G401 (cell line): ENCODE data around the gene IGF2. TPM values are rescaled to one million over a fixed set of nuclear protein-coding genes. Genes with fewer than 3 reads are reported as not detected.
A peak's percentile ranks its signal among the peaks of the same experiment; 100 is the strongest.

Experiments used
- DNase-seq: peaks from one replicate; pipeline ENCODE4 v3.0.0-alpha.2; 2015; ENCODE audit warnings: low spot score
- in situ Hi-C: cut with HindIII; loops from 2 replicates; pipeline ENCODE4 v1.10.0; 2016; ENCODE audit warnings: low sequenced_read_pairs, mixed read lengths
- total RNA-seq: library from RNA; depleted of rRNA; stranded (reverse); fragments of >200 nt; shearing (Covaris generic); gene quantifications from 2 replicates; pipeline ENCODE4 v1.2.3, GENCODE V29; 2014

Gene IGF2
- total RNA-seq, 1 experiment from 2014 or later, result not detected

DNA sequence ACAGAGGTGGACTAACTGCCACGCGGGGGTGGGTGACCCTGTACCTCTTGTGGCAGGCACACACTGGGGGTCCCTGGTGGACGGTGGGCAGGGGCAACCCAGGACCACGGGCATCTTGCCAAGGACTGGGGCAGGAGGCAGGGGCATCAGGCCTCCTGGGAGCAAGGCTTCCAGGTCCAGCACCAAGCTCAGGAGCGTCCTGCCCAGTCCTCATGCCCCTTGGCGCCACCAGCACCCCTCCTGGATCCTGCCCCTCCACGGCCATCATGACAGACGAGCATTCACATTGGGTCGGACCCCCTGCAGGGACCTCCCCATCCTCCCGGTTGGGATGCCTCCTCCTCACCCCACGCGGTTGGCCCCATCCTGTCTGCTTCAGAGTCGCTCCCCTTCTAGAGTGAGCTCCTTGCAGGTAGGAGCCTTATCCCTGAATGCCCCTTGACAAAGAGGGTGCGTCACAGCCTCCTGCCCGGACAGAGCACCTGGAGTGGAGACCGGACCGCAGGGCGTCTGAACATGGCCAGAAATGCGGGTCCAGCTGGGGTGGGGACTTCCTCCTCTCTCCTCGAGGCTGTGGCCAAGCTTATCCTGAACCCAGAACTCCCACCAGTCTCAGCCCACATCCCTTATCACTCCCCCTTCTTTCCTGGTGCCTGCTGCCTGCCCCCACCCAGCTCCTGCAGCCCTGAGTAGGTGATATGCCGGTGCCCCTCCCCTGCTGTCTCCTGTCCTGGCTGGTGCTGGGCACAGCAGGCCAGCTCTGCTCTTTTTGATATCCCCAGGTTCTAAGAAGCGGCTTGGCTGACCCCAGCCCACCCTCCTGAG is 40.3 kb downstream of the IGF2 start:
- DNase-seq, result no peak
- in situ Hi-C loops, result no loop called here

DNA sequence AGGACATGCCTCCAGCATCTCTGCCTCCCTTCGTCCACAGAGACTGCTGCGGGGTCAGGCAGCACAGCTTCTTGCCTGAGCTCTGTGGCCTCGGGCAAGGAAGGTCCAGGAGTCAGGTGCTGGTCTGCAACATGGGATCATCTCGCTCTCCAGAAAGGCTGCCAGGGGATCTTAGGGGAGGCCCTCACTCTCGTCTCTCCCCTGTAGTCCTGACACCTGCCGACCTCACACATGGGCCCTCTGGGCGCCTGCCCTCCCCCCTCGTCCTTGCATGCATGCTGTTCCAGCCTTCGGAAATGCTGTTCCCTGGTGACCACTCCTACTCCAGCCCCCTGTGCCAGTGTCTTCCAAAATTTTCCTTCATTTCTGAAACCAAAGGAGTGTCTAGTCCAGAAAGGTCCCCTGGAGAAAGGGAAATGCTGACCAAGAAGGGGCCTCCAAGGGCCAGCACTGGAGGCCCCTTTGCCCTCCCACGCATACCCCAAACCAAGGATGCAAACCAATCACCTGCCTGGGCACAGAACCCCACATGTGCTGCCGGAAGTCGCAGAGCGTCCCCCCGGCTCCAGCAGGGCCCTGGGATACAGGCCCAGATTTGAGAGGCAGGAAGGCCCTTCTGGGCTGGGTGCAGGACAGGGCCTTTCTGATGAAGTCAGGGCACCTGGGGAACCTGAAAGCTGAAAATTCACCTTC is 41.0 kb downstream of the IGF2 start:
- DNase-seq, result no peak

DNA sequence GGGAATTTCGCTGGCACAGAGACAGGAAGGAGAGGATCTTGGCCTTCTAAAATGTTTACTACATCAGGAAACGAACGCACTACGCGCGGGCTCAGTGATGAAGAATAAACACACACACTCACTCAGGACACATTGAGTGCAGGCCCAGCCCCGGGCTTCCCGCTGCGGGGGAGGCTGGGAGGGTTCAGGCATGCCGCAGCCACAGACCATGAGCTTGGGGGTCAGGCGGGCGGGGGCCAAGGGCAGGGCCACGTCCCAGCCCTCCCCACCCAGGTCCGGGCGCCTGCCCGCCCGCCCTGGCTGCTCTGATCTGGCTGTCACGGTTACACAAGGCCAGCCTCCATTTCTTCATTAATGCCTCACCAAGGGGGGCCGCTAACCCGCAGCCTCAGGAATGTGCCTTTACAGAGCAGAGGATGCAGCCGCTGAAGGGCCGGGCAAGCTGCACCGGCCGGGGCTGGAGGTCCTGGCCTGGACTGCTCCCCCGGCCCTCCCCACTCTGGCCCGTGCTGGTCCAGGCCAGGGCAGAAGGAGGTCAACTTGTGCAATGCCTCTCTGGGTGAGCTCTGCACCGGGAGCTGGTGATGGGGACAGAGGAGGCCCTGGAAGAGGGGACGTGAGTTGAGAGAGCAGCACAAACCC is 41.7 kb downstream of the IGF2 start:
- no peak for DNase-seq
- in situ Hi-C loops, result no loop called here

More for the DNA sequence above, 41.0 kb downstream of the IGF2 start:
- in situ Hi-C loops, result no loop called here

DNA sequence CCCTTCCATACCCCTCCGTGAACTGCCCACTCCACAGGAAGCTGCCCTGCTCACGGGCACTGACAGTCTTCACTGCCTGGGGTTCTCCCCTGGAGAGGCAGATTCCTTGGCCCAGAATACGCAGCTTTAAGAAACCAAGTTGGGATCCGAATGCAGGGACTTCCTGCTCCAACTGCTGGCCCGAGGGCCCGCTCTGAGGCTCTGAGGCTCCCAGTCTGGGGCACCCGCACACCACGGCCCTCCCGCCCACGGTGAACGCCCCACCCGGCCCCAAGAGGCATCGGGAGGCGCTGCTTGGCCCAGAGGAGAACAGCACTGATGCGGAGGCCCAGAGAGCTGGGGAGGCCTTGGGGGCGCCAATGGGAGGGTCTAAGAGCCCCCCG is 42.3 kb downstream of the IGF2 start:
- in situ Hi-C loops, result no loop called here

DNA sequence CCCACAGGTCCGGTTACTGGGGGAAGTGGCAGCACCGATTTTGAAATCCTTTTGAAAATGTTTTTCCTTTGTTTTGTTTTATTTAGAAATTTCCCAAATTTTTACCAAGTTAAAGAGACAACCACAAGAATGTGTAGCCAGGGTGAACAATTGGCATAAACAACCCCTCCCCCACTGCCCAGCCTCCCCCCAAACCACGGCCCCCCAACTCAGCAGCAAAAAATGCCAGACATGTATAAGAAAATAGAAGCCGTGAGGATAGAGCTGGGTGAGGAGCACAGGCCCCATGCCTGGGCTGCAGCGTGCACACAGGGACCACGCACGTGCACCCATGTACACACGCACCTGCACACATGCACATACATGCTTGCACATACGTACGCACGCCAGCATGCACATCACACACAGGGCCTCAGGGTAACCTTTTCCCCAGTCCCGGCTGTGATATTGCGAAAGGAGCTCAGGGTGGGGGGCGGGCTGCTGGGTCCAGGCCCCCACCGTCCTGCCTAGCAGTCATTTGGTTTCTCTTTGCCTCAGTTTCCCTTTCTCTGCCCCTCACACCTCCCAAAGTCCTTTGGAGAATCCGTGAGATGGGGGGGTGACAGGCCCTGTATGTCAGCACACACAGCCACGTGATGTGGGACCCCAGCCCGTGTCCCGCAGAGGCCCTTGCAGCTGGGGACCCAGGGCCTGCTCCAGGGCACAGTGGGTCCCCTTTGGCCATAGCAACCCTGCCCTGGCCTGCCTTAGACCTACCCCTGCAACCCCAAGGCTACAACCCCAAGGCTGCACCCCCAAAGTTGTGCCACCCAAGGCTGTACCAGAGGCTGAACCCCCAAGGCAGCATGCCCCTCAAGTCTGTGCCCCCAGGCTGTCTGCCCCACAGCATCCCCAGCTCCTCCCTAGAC is 42.9 kb downstream of the IGF2 start:
- no peak for DNase-seq
- in situ Hi-C loops, result no loop called here

More for the DNA sequence above, 42.3 kb downstream of the IGF2 start:
- no peak for DNase-seq

DNA sequence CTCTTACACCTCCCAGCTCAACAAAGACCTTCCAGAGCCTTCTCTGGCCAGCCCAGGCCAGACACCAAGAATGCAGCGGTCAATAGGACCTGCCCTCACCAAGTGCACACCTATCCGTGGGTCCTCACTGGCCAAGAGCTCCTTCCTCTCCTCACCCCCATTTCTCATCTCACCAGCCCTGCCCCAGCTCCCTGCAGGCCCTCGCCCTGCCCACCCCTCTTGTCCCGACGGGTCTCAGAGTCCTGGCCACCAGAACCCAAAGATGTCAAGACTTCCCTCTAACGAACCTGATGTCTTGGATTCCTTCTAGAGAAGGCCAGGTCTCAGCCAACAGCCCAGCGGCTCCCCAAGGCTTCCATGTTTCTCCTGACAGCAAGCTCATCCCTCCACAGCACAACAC is 43.6 kb downstream of the IGF2 start:
- in situ Hi-C loops, result no loop called here
- DNase-seq, result no peak

DNA sequence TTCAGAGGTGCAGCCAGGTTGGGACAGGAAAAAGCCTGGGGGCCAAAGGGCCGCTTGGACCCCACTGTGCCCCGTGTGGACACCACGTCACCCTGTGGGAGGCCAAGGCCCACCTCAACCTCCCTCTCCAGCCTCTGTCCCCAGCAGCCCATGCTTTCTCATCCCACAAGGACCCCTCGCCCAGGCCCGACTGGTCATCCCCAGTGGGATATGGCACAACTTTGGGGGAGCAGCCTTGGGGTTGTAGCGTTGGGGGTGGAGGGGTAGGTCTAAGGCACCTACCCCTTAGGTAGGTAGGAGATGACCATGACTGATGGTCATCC is 44.0 kb downstream of the IGF2 start:
- in situ Hi-C loops, result no loop called here
- no peak for DNase-seq

DNA sequence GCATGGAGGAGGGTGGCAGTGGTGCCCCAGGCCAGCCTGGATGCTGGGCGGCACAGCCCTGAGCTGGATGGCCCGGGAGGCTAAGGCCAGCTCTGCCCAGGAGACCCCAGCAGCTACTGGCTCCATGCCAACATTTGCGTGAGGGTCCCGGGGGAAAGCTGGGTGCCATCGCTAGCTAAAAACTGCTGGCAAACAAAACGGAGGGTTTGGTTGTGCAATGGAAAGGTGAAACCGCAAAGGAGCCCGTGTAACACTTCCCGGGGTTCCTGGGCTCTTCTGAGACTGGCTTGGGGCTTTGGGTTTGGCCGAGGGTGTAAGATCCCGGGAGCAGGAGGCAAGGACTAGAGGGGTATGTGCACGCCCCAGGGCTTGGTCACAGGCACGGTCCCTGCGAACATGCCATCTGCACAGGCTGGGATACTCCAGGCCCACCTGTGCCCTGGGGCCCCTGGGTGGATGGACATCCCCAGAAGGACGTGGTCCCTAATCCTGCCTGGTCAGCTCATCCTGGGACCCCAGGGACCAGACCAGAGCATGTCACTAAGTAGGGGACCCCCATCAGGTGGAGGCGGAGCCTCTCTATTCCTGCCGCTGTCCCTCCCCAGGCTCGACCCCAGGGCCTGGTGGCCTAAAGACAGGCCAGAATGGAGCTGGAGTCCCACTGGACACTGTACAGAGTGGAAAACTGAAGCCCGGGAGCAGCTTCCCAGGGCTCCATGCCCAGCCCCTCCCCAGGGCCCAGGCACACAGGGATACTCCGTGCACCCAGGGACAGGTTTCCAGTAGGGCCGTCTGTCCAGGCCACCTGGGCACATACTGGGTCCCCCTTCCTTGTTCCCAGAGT is 44.6 kb downstream of the IGF2 start:
- in situ Hi-C loops, result no loop called here
- DNase-seq, result no peak

DNA sequence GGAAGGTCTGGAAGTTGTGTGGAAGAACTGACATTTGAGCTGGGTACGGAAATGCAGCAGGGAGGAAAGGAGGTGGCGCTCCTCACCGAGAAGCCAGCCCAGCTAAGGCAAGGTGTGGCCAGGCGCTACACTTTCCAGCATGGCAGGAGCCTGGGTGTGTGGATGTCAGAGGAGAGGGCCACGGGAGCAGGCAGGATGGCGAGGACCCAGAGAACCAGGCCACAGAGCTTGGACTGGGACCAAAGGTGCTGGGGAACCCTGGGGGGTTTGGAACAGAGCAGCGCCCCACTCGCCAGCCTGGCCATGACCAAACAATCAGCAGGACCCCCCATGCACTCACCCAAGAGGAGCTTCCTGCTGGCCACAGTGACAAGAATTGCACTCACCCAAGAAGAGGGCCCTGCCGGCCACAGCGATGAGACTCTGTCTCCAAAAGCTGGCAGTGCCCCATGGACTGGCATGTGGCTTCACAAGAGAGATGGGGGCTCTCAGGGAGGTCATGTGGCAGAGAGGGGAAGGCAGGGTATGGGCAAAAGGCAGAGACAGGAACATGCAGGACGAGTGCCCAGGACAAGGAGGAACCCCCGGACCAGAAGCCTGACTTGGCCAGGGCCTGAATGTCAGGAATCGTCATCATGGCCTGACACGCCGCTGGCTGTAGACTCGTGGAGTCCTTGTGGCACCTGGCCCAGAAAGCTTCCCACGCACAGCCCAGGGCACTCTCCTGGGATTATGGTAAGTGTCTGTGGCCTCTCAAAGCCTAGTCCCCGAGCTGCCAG is 45.4 kb downstream of the IGF2 start:
- DNase-seq, result no peak
- in situ Hi-C loops, result no loop called here

DNA sequence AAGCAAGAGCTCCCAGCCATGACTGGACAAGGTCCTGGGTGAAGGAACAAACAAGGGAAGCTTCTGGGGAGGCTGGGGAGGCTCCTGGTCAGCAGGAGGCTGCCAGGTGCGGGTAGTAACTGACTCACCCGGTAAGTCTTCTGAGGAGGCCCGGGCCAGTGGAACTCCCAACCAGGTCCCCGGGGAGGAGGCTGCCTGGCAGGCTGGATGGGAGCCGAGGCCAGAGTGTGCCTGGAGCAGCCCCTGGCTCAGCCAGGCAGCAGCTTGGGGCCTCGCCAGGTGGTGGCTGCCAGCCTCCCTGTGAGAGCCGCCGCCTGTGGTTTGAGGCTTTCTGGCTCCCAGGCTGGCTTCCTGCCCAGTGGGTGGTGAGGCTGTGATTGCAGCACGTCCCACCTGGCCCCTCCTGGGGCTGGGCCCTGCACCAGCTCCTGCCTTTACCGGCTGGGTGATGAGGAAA is 46.2 kb downstream of the IGF2 start:
- in situ Hi-C loops, result no loop called here
- DNase-seq, result peak; percentile 2

DNA sequence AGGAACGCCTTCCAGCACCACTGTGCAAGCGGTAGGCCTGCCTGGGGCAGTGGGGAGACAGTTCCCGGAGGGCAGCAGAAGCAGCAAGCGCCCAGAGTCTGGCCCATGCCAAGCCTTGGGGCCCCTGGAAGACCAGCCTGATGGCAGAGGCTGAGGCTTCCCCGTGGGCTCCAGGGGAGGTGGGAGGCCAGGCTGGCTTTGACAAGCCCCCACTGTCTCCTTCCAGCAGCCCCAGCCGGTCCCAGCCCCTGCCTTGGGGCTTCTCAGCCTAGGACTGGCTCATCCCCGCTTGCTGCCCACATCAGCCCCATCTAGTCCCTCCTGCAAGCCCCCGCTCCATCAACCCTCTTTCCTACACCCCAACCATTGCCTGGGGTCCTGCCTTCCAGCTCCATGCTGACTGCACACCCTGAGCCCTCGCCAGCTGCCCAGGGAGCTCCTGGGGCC is 46.7 kb downstream of the IGF2 start:
- in situ Hi-C loops, result no loop called here
- DNase-seq, result no peak

DNA sequence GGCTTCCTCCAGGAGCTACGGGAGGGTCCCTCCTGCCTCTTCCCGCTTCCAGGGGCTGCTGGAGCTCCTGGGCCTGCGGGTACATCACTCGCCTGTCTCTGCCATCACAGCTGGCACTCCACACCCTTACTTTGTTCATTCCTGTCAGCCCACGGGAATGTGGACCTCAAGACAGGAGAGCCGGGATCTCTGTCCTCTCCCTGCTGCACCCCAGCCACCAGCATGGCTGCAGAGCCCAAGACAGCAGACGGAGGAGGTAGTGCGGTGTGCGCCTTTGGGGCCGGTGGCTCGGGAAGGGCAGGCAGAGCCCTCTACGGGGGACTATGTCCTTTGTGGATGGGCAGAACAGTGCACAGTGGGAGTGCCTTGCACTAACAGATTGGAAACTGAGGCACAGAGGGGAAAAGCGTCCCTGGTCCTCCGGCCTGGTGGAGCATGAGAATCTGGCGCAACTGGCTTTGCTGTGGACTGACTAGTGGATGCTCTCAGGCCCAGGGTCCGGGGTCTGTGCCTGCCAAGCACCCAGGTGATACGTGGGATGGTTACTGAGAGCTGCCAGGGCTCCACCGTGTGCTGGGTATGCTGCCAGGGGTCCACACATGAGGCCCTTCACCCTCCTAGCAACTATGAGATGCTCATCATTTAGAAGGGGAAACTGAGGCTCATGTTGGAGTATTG is 47.3 kb downstream of the IGF2 start:
- no peak for DNase-seq
- in situ Hi-C loops, result no loop called here

DNA sequence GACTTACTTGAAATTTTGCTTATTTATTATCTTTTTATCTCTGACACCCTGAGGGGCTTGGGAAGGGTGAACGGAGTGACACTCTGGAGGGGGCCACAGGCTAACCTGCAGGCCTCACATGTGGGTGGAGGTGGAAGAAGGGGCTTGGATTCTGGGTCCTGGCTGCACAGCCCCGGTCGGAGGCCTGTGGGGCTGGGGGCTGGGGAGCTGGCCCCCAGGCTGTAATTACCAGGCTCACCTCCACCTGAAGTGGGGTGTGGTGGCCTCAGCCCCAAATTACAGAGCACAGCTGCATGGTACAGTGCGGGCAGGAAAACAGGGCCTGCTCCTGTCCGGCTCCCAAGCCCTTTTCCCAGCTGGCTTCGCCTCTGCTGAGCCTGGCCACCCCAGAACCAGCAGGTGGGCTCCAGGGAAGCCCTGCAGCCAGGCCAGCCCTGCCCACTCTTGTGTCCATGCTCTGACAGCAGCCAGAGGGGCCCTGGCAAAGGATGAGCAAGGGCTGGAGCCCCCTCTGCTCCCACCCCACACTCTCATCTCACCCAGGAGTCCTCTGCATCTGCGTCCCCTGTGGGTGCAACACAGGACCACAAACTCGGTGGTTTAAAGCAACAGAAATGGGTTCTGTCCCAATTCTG is 48.0 kb downstream of the IGF2 start:
- in situ Hi-C loops, result no loop called here
- no peak for DNase-seq

DNA sequence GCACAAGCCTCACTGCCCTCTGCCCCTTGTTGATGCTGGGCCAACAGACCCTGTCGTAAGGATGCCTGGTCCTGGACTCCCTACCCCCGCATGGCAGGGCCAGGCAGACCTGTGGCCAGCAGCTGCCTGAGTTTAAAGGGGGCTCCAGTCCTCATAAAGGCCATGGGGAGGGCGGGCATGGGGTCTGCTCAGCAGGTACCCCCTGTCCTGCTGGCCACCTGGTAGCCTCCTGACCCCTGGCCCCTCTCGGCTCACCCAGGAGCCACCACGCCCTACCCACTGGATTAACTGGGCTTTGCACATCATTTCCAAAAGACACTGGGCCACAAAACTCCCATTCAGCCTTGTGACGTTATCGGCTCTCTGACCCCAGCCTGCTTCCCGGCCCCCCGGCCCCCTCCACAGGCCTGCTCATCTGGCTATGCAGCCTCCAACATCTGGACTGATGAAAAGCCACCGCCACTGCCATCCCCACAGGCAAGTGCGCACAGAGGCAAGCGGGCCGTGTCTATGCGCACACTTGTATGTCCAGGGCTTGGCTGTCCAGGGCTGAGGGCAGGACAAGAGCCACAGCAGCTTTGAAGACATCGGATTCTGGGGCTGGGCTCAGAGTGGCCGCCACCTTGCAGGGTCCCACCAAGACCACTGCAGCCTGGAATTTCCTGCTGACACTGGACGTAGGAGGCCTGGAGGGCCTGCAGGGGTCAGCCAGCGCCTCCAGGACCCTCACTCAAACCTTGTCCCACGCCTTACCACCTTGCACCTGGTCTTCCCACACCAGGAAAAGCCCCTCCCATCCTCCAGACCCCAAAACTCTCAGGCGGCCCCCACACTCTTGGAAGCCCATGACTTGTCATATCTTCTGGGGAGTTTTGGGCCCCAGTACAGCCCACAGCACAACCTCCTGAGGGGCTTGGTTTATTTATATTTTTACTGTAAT is 48.7 kb downstream of the IGF2 start:
- DNase-seq, result no peak
- in situ Hi-C loops, result no loop called here

DNA sequence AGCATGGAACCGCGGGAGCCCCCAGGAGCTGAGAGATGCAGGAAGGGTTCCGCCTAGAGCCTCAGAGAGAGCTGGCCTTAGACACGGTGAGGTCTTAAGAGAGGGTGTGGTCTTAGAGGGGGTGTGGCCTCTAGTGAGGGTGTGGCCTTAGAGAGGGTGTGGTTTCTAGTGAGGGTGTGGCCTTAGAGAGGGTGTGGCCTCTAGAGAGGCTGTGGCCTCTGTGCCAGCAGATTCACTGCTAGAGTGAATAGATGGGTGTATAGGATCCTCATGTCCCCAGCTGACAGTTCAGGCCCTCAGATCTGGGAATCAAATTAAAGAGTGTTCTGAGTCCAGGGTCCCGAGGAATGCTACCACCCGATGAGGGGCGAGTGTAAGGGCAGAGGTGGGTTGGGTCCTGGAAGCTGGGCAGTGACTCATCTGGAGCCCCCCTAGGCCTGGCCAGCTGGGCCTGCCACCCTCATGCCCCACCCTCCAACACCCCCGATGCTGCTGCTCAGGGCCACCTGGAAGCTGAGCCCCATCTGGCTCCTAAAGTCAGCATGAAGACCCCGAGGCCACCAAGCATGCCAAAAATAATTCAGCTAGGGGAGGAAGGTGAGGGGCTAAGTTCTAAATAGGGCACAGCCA is 49.5 kb downstream of the IGF2 start:
- in situ Hi-C loops, result no loop called here

More for the DNA sequence above, 49.5 kb downstream of the IGF2 start:
- no peak for DNase-seq
